ENCODE results near the gene HYAL1.
A peak's percentile ranks its signal among the peaks of the same experiment; 100 is the strongest.
"Not testable (repeated sequence)": the region's sequence is repeated elsewhere in the genome, so short reads cannot be mapped to it uniquely, and the experiment has no call there.

HYAL1 gene

DNA sequence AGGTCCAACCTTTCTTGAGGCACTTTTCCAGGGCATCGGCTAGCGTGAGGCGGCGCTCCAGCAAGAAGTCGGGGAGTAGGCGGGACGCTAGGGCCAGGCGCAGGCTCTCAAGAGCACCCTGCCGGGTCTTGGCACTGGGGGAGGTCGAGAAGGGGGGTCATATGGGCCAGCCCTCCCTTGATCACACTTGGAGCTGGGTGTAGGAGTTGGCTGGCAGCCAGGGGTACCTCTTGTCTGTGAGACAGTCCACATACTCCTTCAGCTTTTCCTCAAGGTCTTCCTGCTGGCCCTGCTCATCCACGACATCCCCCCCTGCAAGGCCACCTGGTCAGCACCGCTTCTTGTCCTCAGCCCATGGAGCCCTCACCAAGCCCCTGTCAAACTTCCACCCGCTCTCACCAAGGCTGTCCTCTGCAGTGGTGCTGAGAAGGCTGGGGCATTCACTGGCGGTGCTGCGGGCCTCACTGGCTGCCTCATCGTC, 13.2 kb downstream of the HYAL1 start:
- Mint-ChIP-seq H3K27me3 (ENCODE audit: low read depth, poor library complexity) (no peaks in the 10 kb centered on the region), H3K4me1 (peaks cover 16% of the 10 kb centered on the region), H3K4me3 (peak overlapping the region; percentile 61), H3K36me3 (ENCODE audit: low read depth) (peaks cover 16% of the 10 kb centered on the region), H3K9me3 (no peaks in the 10 kb centered on the region), H3K27ac (no peak overlapping the region)
- DNase-seq, result no peak
- TF ChIP-seq CTCF (IDR thresholded peaks at IDR 0.05), result no peak

DNA sequence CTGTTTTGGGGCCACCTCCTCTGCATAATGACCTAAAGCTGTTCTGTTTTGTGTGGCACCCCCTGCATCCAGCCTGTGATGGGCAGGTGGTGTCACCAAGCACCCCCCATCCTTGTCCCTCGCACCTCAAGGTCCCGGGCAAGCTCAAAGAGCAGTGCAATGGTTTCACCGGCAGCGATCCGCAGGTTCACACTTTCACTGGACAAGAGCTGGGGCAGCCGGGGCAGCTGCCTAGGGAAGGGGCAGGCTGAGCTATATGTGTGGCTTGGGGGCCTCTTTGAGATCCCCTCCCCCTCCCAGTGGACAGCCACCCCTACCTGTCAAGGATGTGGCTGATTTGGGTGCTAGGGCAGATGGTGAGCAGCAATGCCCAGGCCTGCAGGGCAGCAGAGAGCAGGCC, 14.2 kb downstream of the HYAL1 start:
- Mint-ChIP-seq H3K27me3 (ENCODE audit: low read depth, poor library complexity) (peaks cover 2% of the 10 kb centered on the region), H3K4me3 (no peak overlapping the region), H3K9me3 (no peaks in the 10 kb centered on the region), H3K4me1 (peaks cover 16% of the 10 kb centered on the region), H3K27ac (no peak overlapping the region), H3K36me3 (ENCODE audit: low read depth) (peaks cover 16% of the 10 kb centered on the region)
- DNase-seq, result no peak
- TF ChIP-seq CTCF (IDR thresholded peaks at IDR 0.05), result no peak

- Mint-ChIP-seq H3K4me1 (peaks cover 16% of the 10 kb centered on the region), H3K9me3 (no peaks in the 10 kb centered on the region), H3K27me3 (ENCODE audit: low read depth, poor library complexity) (peaks cover 2% of the 10 kb centered on the region), H3K36me3 (ENCODE audit: low read depth) (peaks cover 16% of the 10 kb centered on the region), H3K27ac (peak overlapping the region; percentile 75), H3K4me3 (no peak overlapping the region)
- no peak for DNase-seq
- TF ChIP-seq CTCF (IDR thresholded peaks at IDR 0.05), result no peak
Observed at GRCh38 chr3:50288387-50289007, 14.9 kb downstream of the HYAL1 start.

- no peak overlapping the region for H3K27ac Mint-ChIP-seq
- H3K4me3 Mint-ChIP-seq, result no peak overlapping the region
- H3K36me3 Mint-ChIP-seq (ENCODE audit: low read depth), result peaks cover 16% of the 10 kb centered on the region
- H3K9me3 Mint-ChIP-seq, result no peaks in the 10 kb centered on the region
- peaks cover 2% of the 10 kb centered on the region for H3K27me3 Mint-ChIP-seq (ENCODE audit: low read depth, poor library complexity)
- no peak for TF ChIP-seq CTCF (IDR thresholded peaks at IDR 0.05)
- peaks cover 8% of the 10 kb centered on the region for H3K4me1 Mint-ChIP-seq
- DNase-seq, result no peak
Observed at GRCh38 chr3:50287262-50287661, 16.1 kb downstream of the HYAL1 start.

- peaks cover 16% of the 10 kb centered on the region for H3K36me3 Mint-ChIP-seq (ENCODE audit: low read depth)
- no peak overlapping the region for H3K4me3 Mint-ChIP-seq
- DNase-seq, result no peak
Observed at GRCh38 chr3:50286322-50287227, 16.8 kb downstream of the HYAL1 start.

GRCh38 chr3:50284121-50284520, 19.3 kb downstream of the HYAL1 start:
- DNase-seq; H3K27ac Mint-ChIP-seq; H3K4me3 Mint-ChIP-seq; H3K9me3 Mint-ChIP-seq; H3K27me3 Mint-ChIP-seq (ENCODE audit: low read depth, poor library complexity); H3K4me1 Mint-ChIP-seq: not testable (repeated sequence)
- H3K36me3 Mint-ChIP-seq (ENCODE audit: low read depth), result peaks cover 11% of the 10 kb centered on the region

More at GRCh38 chr3:50286322-50287227, 16.8 kb downstream of the HYAL1 start:
- Mint-ChIP-seq H3K27ac (no peak overlapping the region), H3K27me3 (ENCODE audit: low read depth, poor library complexity) (peaks cover 2% of the 10 kb centered on the region), H3K9me3 (no peaks in the 10 kb centered on the region), H3K4me1 (peaks cover 6% of the 10 kb centered on the region)
- TF ChIP-seq CTCF (IDR thresholded peaks at IDR 0.05), result no peak
